Naive B cell (primary cell): ENCODE measurements around the gene ADGRL3. TPM values are rescaled to one million over a fixed set of nuclear protein-coding genes. Genes with fewer than 3 reads are reported as not detected.
A peak's percentile ranks its signal among the peaks of the same experiment; 100 is the strongest.
"Not testable (repeated sequence)": the region's sequence is repeated elsewhere in the genome, so short reads cannot be mapped to it uniquely, and the experiment has no call there.

ENCODE experiments used
- ATAC-seq, 2 donors: fragments of 150-1000 bp; cut with Tn5 transposase; 2 replicates each; pipeline ENCODE4 v1.10.0; 2021; ENCODE audit warnings: low read depth in 2 of 2, mild to moderate bottlenecking in 2 of 2, moderate library complexity in 2 of 2
- DNase-seq: peaks from one replicate; pipeline ENCODE4 v3.0.0; 2022
- H3K27ac Mint-ChIP-seq, 6 donors: one replicate each; pipeline ENCODE4 v1.8.0; 2020 to 2022; ENCODE audit warnings: mild to moderate bottlenecking in 6 of 6, mixed read lengths in 6 of 6, moderate library complexity in 5 of 6, inconsistent platforms in 2 of 6
- H3K27me3 Mint-ChIP-seq, 3 donors: one replicate each; pipeline ENCODE4 v1.8.0; 2021 to 2022; ENCODE audit warnings: mixed read lengths in 3 of 3, mild to moderate bottlenecking in 1 of 3
- H3K36me3 Mint-ChIP-seq, 2 donors: one replicate each; pipeline ENCODE4 v1.8.0; 2020 to 2022; ENCODE audit warnings: mixed read lengths in 2 of 2, inconsistent platforms in 1 of 2, mild to moderate bottlenecking in 1 of 2
- H3K4me1 Mint-ChIP-seq, 3 donors: one replicate each; pipeline ENCODE4 v1.8.0; 2020 to 2022; ENCODE audit warnings: mixed read lengths in 3 of 3, inconsistent platforms in 1 of 3, mild to moderate bottlenecking in 1 of 3, moderate library complexity in 1 of 3
- H3K4me3 Mint-ChIP-seq, 8 donors: one replicate each; pipeline ENCODE4 v1.8.0; 2020 to 2022; ENCODE audit warnings: mild to moderate bottlenecking in 8 of 8, mixed read lengths in 8 of 8, moderate library complexity in 8 of 8, inconsistent platforms in 2 of 8
- H3K9me3 Mint-ChIP-seq, 7 donors: one replicate each; pipeline ENCODE4 v1.8.0; 2020 to 2022; ENCODE audit warnings: mixed read lengths in 7 of 7, mild to moderate bottlenecking in 5 of 7, inconsistent platforms in 2 of 7, moderate library complexity in 1 of 7
- polyA plus RNA-seq, 6 donors: library from polyadenylated mRNA; unstranded; fragments of 300-500 nt; fragmentation: Illumina TruSeq; gene quantifications; one replicate each; pipeline ENCODE4 v1.2.3, GENCODE V29; 2021; ENCODE audit warnings: low read depth in 6 of 6

Gene ADGRL3
- polyA plus RNA-seq, 6 donors from 2014 or later = not detected

DNA sequence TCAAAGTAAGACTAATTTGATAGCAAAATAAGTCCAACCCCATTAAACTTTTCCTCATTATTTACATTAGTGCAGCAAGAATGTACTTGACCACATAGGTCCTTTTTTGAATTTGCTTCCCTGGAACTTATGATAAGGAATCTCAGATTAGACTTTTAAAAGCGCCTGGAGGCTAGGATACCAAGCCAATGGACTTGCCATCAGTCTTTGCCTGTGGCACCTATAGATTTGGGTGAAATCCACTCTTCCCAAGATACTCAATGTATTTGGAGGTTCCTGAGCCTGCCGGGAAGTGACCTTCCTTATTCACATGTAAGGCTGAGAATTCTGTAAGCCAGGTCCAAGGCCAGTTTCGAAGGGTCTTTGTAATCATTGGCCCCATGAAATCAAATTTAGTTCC, 553.6 kb downstream of the ADGRL3 start:
- DNase-seq = no peak
- H3K27ac Mint-ChIP-seq = no peak overlapping the region
- ATAC-seq = no peak
- no peak overlapping the region for H3K4me3 Mint-ChIP-seq
- no peaks in the 10 kb centered on the region for H3K36me3 Mint-ChIP-seq
- H3K4me1 Mint-ChIP-seq = no peaks in the 10 kb centered on the region
- peaks cover 0 to 16% (median 11%) of the 10 kb centered on the region in 7 donors for H3K9me3 Mint-ChIP-seq
- H3K27me3 Mint-ChIP-seq = no peaks in the 10 kb centered on the region

DNA sequence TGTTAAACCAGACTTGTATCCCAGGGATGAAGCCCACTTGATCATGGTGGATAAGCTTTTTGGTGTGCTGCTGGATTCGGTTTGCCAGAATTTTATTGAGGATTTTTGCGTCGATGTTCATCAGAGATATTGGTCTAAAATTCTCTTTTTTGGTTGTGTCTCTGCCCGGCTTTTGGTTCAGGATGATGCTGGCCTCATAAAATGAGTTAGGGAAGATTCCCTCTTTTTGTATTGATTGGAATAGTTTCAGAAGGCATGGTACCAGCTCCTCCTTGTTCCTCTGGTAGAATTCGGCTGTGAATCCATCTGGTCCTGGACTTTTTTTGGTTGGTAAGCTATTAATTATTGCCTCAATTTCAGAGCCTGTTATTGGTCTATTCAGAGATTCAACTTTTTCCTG, 556.8 kb downstream of the ADGRL3 start:
- not testable (repeated sequence) for H3K27ac Mint-ChIP-seq, H3K4me1 Mint-ChIP-seq, H3K36me3 Mint-ChIP-seq, H3K27me3 Mint-ChIP-seq, ATAC-seq, H3K4me3 Mint-ChIP-seq, DNase-seq
- H3K9me3 Mint-ChIP-seq = peaks cover 5 to 19% (median 13%) of the 10 kb centered on the region in 7 donors

DNA sequence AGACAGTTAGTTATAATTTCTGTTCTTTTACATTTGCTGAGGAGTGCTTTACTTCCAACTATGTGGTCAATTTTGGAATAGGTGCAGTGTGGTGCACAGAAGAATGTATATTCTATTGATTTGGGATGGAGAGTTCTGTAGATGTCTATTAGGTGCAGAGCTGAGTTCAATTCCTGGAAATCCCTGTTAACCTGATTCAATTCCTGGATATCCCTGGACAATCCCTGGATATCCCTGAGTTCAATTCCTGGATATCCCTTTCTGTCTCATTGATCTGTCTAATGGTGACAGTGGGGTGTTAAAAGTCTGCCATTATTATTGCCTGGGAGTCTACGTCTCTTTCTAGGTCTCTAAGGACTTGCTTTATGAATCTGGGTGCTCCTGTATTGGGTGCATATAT, 557.9 kb downstream of the ADGRL3 start:
- not testable (repeated sequence) for H3K27me3 Mint-ChIP-seq, DNase-seq, H3K27ac Mint-ChIP-seq, H3K4me3 Mint-ChIP-seq, H3K36me3 Mint-ChIP-seq, H3K4me1 Mint-ChIP-seq, ATAC-seq
- H3K9me3 Mint-ChIP-seq = peaks cover 5 to 19% (median 14%) of the 10 kb centered on the region in 7 donors

DNA sequence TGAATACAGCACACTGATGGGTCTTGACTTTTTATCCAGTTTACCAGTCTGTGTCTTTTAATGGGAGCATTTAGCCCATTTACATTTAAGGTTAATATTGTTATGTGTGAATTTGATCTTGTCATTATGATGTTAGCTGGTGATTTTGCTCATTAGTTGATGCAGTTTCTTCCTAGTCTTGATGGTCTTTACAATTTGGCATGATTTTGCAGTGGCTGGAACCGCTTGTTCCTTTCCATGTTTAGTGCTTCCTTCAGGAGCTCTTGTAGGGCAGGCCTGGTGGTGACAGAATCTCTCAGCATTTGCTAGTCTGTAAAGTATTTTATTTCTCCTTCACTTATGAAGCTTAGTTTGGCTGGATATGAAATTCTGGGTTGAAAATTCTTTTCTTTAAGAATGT, 558.5 kb downstream of the ADGRL3 start:
- H3K36me3 Mint-ChIP-seq, H3K27ac Mint-ChIP-seq, H3K4me1 Mint-ChIP-seq, DNase-seq, H3K4me3 Mint-ChIP-seq, H3K27me3 Mint-ChIP-seq, ATAC-seq: not testable (repeated sequence)
- peaks cover 5 to 19% (median 14%) of the 10 kb centered on the region in 7 donors for H3K9me3 Mint-ChIP-seq

DNA sequence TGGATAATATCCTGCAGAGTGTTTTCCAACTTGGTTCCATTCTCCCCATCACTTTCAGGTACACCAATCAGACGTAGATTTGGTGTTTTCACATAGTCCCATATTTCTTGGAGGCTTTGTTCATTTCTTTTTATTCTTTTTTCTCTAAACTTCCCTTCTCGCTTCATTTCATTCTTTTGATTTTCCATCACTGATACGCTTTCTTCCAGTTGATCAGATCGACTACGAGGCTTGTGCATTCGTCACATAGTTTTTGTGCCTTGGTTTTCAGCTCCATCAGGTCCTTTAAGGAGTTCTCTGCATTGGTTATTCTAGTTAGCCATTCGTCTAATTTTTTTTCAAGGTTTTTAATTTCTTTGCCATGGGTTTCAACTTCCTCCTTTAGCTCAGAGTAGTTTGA, 559.1 kb downstream of the ADGRL3 start:
- not testable (repeated sequence) for ATAC-seq, H3K27me3 Mint-ChIP-seq, H3K4me3 Mint-ChIP-seq, H3K4me1 Mint-ChIP-seq, H3K36me3 Mint-ChIP-seq, DNase-seq
- Mint-ChIP-seq H3K9me3 (peaks cover 9 to 23% (median 14%) of the 10 kb centered on the region in 7 donors), H3K27ac (peak overlapping the region in 1 of 6 donors; percentile 38)

DNA sequence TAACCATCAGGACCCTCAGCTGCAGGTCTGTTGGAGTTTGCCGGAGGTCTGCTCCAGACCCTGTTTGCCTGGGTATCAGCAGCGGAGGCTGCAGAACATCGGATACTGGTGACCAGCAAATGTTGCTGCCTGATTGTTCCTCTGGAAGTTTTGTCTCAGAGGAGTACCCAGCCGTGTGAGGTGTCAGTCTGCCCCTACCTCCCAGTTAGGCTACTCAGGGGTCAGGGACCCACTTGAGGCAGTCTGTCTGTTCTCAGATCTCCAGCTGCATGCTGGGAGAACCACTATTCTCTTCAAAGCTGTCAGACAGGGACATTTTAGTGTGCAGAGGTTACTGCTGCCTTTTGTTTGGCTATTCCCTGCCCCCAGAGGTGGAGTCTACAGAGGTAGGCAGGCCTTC, 559.8 kb downstream of the ADGRL3 start:
- H3K36me3 Mint-ChIP-seq, H3K27me3 Mint-ChIP-seq, H3K27ac Mint-ChIP-seq, ATAC-seq, H3K4me3 Mint-ChIP-seq, H3K4me1 Mint-ChIP-seq, DNase-seq: not testable (repeated sequence)
- H3K9me3 Mint-ChIP-seq = peaks cover 9 to 23% (median 14%) of the 10 kb centered on the region in 7 donors

DNA sequence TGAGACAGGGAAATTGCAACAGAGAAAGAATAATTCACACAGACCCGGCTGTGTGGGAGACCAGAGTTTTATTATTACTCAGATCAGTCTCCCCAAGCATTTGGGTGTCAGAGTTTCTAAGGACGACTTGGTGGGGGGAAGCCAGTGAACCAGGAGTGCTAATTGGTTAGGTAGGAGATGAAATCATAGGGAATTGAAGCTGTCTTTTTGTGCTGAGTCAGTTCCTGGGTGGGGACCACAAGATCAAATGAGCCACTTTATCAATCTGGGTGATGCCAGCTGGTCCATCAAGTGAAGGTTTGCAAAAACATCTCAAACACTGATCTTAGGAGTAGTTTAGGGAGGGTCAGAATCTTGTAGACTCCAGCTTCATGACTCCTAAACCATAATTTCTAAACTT, 560.7 kb downstream of the ADGRL3 start:
- no peak overlapping the region for H3K4me3 Mint-ChIP-seq

DNA sequence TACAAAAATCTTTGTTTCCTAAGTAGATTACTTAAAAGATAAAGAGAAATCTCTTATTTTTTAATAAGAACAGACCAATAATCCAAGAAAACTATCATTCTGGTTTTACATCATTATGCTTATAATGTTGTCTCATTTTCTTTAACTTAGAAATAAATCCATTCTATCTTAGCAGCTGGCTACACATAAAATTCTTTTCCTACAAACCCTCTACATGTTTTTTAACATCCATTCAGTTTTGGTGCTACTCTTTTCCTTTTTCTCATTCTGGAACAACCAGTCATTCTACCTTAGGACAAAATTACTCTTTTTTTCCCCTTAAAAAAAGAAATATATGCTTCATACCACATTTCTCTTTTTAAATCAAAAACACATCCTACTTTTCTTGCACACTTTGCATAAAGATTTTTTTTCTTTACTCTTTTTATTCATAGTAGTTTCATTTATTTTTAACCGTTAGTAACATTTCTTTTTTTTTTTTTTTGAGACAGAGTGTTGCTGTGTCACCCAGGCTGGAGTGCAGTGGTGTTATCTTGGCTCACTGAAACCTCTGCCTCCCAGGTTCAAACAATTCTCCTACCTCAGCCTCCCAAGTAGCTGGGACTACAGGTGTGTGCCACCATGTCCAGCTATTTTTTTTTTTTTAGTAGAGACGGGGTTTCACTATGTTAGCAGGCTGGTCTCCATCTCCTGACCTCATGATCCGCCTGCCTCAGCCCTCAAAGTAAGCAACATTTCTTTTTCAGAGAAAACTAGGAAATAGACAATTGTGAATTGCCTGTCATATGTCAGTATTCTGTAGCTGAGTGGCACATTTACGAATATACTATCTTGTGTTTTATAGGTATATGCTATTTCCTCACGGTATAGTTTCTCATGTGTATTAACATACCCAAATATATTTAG, 562.8 kb downstream of the ADGRL3 start:
- H3K36me3 Mint-ChIP-seq = peaks cover 0 to 13% of the 10 kb centered on the region in 2 donors
- DNase-seq = no peak
- no peaks in the 10 kb centered on the region for H3K4me1 Mint-ChIP-seq
- no peak for ATAC-seq
- no peak overlapping the region for H3K27ac Mint-ChIP-seq
- no peak overlapping the region for H3K4me3 Mint-ChIP-seq
- peaks cover 4 to 29% (median 13%) of the 10 kb centered on the region in 7 donors for H3K9me3 Mint-ChIP-seq
- H3K27me3 Mint-ChIP-seq = no peaks in the 10 kb centered on the region

More for the DNA sequence above, 560.7 kb downstream of the ADGRL3 start:
- H3K9me3 Mint-ChIP-seq = peaks cover 9 to 18% (median 10%) of the 10 kb centered on the region in 7 donors
- no peak for DNase-seq
- no peak overlapping the region for H3K27ac Mint-ChIP-seq
- no peaks in the 10 kb centered on the region for H3K27me3 Mint-ChIP-seq
- no peaks in the 10 kb centered on the region for H3K4me1 Mint-ChIP-seq
- no peaks in the 10 kb centered on the region for H3K36me3 Mint-ChIP-seq
- no peak for ATAC-seq

DNA sequence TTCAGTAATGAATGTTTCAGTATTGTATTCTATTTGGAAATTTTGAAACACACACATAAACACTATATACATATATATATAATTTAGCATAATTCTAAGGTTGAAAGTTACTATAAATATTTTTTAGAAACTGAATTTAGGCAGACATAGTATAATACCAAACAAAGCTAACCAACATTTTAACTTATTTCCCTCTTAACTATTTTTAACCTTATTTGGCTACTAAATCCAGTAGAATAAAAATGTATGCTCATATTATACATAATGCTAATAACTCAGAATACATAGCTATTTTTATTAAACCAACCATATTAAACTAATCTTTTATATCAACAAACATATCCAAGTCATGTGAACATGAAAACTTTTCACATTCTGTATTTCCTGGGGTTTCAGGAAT, 563.6 kb downstream of the ADGRL3 start:
- peaks cover 4 to 36% (median 15%) of the 10 kb centered on the region in 7 donors for H3K9me3 Mint-ChIP-seq
- peaks cover 0 to 20% of the 10 kb centered on the region in 2 donors for H3K36me3 Mint-ChIP-seq
- H3K27ac Mint-ChIP-seq = no peak overlapping the region
- no peak for ATAC-seq
- H3K4me1 Mint-ChIP-seq = no peaks in the 10 kb centered on the region
- DNase-seq = no peak
- no peaks in the 10 kb centered on the region for H3K27me3 Mint-ChIP-seq
- H3K4me3 Mint-ChIP-seq = no peak overlapping the region

DNA sequence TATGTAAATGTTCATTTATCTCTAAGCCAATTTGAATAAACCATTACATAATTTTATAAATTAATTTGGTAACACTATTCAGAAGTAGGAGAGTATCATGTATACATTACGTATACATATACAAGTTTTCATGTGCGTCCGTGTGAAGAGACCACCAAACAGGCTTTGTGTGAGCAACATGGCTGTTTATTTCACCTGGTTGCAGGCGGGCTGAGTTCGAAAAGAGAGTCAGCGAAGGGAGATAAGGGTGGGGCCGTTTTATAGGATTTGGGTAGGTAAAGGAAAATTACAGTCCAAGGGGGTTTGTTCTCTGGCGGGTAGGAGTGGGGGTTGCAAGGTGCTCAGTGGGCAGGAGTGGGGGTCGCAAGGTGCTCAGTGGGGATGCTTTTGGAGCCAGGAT, 564.0 kb downstream of the ADGRL3 start:
- peaks cover 0 to 22% of the 10 kb centered on the region in 2 donors for H3K36me3 Mint-ChIP-seq
- not testable (repeated sequence) for H3K27ac Mint-ChIP-seq, DNase-seq, ATAC-seq, H3K4me3 Mint-ChIP-seq, H3K4me1 Mint-ChIP-seq, H3K27me3 Mint-ChIP-seq
- H3K9me3 Mint-ChIP-seq = peaks cover 4 to 36% (median 15%) of the 10 kb centered on the region in 7 donors

DNA sequence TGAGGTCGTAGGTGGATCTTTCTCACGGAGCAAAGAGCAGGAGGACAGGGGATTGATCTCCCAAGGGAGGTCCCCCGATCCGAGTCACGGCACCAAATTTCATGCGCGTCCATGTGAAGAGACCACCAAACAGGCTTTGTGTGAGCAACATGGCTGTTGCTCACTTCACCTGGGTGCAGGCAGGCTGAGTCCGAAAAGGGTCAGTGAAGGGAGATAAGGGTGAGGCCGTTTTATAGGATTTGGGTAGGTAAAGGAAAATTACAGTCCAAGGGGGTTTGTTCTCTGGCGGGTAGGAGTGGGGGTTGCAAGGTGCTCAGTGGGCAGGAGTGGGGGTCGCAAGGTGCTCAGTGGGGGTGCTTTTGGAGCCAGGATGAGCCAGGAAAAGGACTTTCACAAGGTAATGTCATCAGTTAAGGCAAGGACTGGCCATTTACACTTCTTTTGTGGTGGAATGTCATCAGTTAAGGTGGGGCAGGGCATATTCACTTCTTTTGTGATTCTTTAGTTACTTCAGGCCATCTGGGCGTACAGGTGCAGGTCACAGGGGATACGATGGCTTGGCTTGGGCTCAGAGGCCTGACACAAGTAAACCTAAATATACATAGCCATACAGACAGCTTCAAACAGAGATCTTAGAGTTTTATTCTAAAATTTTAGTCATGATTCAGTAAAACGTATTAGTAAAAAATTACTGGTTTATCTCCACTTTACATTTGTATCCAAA, 569.5 kb downstream of the ADGRL3 start:
- not testable (repeated sequence) for H3K4me1 Mint-ChIP-seq, ATAC-seq, H3K4me3 Mint-ChIP-seq, H3K27me3 Mint-ChIP-seq, H3K27ac Mint-ChIP-seq, DNase-seq
- peaks cover 0 to 22% of the 10 kb centered on the region in 2 donors for H3K36me3 Mint-ChIP-seq
- H3K9me3 Mint-ChIP-seq = peaks cover 0 to 28% (median 7%) of the 10 kb centered on the region in 7 donors

DNA sequence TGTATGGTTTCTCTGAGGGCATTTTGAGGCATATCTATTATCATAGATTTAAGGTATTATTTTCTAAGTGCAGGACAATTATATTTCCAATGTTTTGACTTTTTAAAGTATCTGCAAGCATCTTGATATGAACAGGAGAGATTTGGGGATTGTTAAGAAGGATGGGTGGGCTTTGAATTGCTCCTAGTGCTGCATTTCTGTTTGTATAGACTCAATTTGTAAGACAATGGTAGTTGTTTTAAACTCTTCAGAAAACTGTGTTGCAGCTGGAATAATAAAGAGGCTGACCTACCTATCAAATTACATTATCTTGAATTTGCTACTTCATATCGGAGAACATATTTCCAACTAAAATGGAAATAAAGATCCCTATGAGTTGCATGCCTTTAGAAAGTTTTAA, 570.3 kb downstream of the ADGRL3 start:
- peaks cover 0 to 22% of the 10 kb centered on the region in 2 donors for H3K36me3 Mint-ChIP-seq
- DNase-seq = no peak
- peaks cover 0 to 28% (median 7%) of the 10 kb centered on the region in 7 donors for H3K9me3 Mint-ChIP-seq
- no peaks in the 10 kb centered on the region for H3K27me3 Mint-ChIP-seq
- H3K4me1 Mint-ChIP-seq = no peaks in the 10 kb centered on the region
- ATAC-seq = no peak
- H3K27ac Mint-ChIP-seq = no peak overlapping the region
- no peak overlapping the region for H3K4me3 Mint-ChIP-seq

DNA sequence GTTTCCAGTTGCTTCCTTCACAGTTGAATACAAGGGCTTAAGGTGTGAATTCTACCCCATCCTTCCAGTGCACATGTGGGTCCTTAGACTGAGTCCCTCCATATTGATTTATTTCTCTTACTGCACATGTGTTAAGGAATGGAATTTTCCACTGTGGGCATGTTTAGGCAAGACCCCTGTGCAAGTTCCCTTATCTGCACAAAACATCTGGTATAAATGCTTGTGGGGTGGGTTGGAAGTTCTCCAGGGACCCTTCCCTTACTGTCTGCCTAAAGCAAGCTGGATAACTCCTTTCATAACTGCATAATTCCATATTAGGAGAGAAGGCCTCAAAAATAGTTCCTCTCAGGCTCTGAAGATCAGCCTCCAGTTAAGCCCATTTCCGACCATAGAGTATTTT, 570.9 kb downstream of the ADGRL3 start:
- no peaks in the 10 kb centered on the region for H3K27me3 Mint-ChIP-seq
- no peak overlapping the region for H3K4me3 Mint-ChIP-seq
- ATAC-seq = no peak
- no peaks in the 10 kb centered on the region for H3K4me1 Mint-ChIP-seq
- DNase-seq = no peak
- H3K36me3 Mint-ChIP-seq = peaks cover 0 to 22% of the 10 kb centered on the region in 2 donors
- peaks cover 0 to 25% (median 6%) of the 10 kb centered on the region in 7 donors for H3K9me3 Mint-ChIP-seq
- H3K27ac Mint-ChIP-seq = no peak overlapping the region

DNA sequence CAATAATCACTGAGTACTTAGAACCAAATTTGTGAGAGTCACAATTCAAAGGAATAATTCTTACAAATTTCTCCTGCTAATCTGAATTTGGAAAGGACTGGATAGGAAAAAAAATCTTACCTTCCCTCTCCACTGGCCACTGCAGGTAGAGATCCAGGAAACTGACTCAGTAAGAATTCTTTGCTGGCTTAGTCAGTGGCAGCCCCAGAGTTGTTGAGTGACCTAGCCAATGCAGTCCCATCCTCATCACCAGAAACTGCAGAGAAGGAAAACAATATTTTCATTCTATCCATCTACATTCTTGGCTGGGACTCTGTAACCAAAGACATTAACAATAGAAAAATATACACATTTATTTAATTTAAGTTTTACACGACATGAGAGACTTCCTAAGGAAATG, 572.0 kb downstream of the ADGRL3 start:
- H3K4me3 Mint-ChIP-seq = no peak overlapping the region
- H3K27me3 Mint-ChIP-seq = no peaks in the 10 kb centered on the region
- H3K27ac Mint-ChIP-seq = no peak overlapping the region
- no peaks in the 10 kb centered on the region for H3K4me1 Mint-ChIP-seq
- peaks cover 0 to 15% (median 3%) of the 10 kb centered on the region in 7 donors for H3K9me3 Mint-ChIP-seq
- H3K36me3 Mint-ChIP-seq = peaks cover 0 to 17% of the 10 kb centered on the region in 2 donors
- no peak for ATAC-seq
- no peak for DNase-seq
